Erythroblast (primary cell): ENCODE data around the gene MAP3K5.

Experiments
- DNase-seq, 2 experiments: peaks; one replicate each; lab custom pipeline; 2025; lab: John Stamatoyannopoulos, UW
- GATA1 ChIP-seq: IDR thresholded peaks from 2 replicates; pipeline ENCODE4 v1.6.1; 2011; ENCODE audit warnings: low read depth, mild to moderate bottlenecking, control low read depth, low read length, moderate library complexity
- POLR2A ChIP-seq: IDR thresholded peaks from 2 replicates; pipeline ENCODE4 v1.6.1; 2011; ENCODE audit warnings: mild to moderate bottlenecking, low read length

Gene MAP3K5

DNA sequence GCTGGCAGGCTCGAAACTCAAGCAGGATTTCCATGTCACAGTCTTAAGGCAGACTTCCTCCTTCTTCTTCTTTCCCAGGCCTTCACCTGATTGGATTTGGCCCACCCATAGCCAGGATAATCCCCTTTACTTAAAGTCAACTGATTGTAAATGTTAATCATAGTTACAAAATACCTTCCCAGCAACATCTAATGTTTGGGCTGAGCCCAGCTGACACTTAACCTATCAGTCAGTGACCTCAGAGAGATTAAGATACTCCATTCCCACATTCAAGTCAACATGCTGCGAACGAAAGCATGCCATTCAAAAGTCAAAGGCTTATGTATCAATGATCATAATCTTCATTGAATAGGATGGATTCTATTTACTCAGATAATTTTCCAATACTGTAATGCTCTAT, 258.0 kb downstream of the MAP3K5 start:
- TF ChIP-seq GATA1 (no peak), POLR2A (no peak)

GRCh38 chr6:136533487-136533886, 258.8 kb downstream of the MAP3K5 start:
- TF ChIP-seq GATA1: no peak
- TF ChIP-seq POLR2A: no peak
- DNase-seq: no peak

More for the DNA sequence above, 258.0 kb downstream of the MAP3K5 start:
- DNase-seq: no peak

DNA sequence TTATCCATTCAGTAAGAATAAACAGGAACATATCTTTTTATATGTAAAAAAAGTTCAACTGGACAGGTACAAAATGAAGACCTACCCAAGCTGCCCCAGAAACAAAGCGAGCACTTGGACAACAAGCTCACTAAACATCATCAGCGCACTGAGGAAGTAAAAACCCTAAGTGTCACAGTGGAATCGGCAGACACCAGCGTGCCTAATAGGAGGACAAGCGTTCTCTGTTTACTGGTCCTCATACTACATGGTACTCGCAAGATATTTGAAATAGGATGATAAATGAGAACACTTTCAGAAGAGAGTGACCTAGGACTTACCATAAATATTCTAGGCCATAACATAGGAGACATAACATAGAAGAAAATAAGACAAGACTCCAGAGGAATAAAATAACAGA, 260.2 kb downstream of the MAP3K5 start:
- DNase-seq: no peak
- TF ChIP-seq GATA1: no peak
- no peak for TF ChIP-seq POLR2A

DNA sequence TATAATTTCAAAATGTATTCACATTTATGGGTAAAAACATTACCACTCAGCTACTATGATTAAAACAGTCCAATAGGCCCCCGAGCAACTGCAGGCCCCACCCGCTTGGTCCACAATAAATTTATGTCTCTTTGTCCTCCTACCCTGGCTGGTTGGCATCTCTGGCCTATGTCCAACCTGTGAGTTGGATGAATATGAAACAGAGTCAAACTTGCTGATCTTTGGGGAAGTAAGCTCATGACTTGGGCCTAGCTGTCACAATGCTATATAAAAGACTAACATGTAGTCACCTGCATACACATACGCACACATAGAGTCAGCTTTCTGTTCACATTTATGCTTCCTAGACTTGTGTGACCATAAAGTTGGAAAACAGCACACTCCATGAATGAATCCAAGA, 262.6 kb downstream of the MAP3K5 start:
- DNase-seq: no peak
- TF ChIP-seq POLR2A (no peak), GATA1 (no peak)

- no peak for DNase-seq
- TF ChIP-seq GATA1: no peak
- TF ChIP-seq POLR2A: no peak
These were observed 263.8 kb downstream of the MAP3K5 start for GRCh38 chr6:136528477-136528876.

DNA sequence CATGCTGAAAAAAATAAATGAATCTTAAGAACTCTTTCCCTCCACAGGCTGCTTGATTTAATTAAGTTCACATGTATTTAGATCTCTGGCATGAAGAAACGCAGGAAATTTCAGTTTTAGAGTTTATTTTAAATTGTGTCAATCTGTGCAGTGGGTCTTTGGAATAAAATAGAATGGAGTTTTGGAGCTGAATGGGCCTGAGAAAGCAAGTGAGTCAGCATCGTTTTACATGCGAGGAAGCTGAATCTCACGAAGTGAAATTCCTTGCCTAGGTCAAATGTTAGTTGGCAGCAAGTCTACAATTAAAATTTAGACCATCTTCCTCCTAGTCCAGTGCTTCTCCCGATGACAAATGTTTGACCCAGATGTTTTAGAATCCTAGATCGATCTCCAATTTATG, 264.4 kb downstream of the MAP3K5 start:
- TF ChIP-seq POLR2A (no peak), GATA1 (no peak)
- no peak for DNase-seq

GRCh38 chr6:136526937-136527336, 265.3 kb downstream of the MAP3K5 start:
- TF ChIP-seq POLR2A (no peak), GATA1 (no peak)
- no peak for DNase-seq

GRCh38 chr6:136526196-136526930, 265.9 kb downstream of the MAP3K5 start:
- no peak for TF ChIP-seq GATA1
- TF ChIP-seq POLR2A: no peak
- DNase-seq: peak; percentile 16 to 33

- peak in 1 of 2 experiments; percentile 9 for DNase-seq
- TF ChIP-seq POLR2A (no peak), GATA1 (no peak)
These were observed 266.6 kb downstream of the MAP3K5 start for GRCh38 chr6:136525586-136526195.

DNA sequence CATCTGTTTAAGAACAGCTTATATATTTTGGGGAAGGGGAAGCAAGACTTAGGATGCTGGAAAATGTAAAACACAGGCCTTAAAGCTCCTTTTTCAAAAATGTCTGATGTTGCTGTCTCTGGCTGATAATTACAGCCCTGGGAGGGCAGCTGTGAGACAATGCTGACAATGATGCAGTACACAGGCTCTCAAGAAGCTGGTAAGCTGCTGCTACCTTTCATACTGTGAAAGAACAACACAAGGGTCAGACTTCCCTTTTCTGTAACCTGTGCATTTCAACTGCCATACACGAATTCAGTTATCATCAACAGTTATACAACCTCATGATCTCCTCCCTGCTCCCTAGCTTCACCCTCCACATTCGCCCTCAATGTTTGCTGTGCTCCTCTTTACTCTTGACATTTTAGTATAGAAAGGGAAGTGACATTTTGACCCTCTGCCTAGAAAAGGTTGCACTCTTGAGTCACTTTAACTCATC, 267.3 kb downstream of the MAP3K5 start:
- no peak for TF ChIP-seq GATA1
- no peak for TF ChIP-seq POLR2A
- no peak for DNase-seq

DNA sequence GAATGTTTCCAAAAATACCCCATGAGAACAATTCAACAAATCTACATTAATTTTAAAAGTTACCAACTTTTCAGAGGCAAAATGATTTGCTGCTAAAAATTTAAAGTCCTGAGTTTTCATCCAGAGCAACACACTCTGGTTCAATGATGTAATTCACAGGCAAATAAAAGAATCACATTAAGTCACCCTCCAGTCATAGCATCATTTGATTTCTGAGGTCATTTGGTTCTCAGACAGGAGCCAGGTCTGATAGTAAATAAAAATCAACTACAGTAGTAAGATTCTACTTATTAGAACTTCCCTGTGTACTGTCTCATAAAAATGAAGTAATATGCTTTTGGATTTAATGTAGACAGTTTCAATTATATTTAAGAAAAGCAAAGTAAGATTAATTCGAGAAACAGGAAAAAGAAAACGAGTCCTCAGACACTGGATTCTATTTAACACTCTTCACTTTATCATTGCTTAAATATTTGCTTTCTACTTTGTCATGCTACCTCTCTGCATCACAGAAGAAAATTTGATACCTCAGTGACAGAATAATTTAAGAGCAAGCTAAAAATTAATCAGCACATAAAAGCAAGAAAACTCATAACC, 267.8 kb downstream of the MAP3K5 start:
- TF ChIP-seq POLR2A: no peak
- TF ChIP-seq GATA1: no peak

DNA sequence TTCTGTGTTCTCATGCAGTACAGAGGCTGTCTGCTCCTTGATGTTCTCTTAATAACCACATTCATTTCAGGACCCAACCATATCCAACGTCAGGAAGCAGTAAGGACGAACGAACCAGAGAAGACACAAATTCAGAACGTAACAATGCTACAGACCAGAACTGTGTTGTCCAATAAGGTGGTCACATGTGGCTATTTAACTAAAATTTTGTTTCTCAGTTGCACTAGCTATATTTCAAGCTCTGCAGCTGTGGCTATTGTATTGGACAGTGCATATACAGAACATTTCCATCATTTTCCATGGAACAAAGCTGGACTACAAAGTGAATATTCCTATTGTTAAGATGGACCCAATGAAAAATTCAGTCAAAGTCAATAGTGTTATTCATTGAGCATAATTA, 269.1 kb downstream of the MAP3K5 start:
- TF ChIP-seq GATA1 (no peak), POLR2A (no peak)
- no peak for DNase-seq

More for the DNA sequence above, 267.8 kb downstream of the MAP3K5 start:
- no peak for DNase-seq

DNA sequence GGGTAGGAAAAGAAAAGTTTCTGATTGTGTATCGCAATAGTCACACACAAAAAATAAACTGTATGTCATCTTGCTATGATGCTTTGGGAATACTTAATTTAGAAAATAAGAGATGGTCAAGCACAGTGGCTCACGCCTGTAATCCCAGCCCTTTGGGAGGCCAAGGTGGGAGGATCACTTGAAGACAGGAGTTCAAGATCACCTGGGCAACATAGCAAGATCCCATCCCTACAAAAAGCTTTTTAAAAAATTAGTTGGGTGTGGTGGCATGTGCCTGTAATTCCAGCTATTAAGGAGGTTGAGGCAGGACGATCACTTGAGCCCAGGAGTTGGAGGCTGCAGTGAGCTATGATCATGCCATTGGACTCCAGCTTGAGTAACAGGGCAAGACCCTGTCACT, 269.6 kb downstream of the MAP3K5 start:
- no peak for TF ChIP-seq GATA1
- no peak for DNase-seq

DNA sequence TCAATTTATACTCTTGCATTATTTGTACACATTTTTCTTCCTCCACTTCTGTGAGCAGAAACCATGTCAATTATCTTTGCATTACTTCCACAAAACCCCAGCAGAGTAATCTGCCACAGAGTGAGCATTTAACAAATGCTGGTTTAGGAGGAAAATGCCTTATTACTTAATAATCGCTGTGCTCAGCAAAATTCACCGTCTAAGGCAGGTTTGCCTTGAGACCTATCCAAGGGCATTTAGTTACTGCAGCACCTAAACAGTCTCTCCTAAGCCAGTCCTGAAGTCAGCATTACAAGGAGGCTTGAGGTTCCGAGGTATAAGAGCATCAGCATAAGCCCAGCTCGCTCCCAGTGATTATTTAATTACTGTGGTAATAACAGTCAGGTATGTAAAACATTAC, 270.4 kb downstream of the MAP3K5 start:
- DNase-seq: no peak
- TF ChIP-seq GATA1 (no peak), POLR2A (no peak)
